Mesenchymal stem cell (in vitro differentiated cells and primary cell): Measurements from ENCODE around the gene MIA.
"Not testable (repeated sequence)": the region's sequence is repeated elsewhere in the genome, so short reads cannot be mapped to it uniquely, and the experiment has no call there.

Source experiments
- DNase-seq: peaks from one replicate; pipeline ENCODE4 v3.0.0-alpha.2; 2013
- H2AFZ ChIP-seq: one replicate; pipeline ENCODE4 v1.6.1; 2013; ENCODE audit warnings: low read depth, mild to moderate bottlenecking, control low read depth, inconsistent platforms, low read length, moderate library complexity
- H2AK5ac ChIP-seq: 2 replicates; pipeline ENCODE4 v1.6.1; 2013; ENCODE audit warnings: low read length, moderate library complexity, mild to moderate bottlenecking, inconsistent platforms; ENCODE audit not compliant: severe bottlenecking
- H2BK120ac ChIP-seq: one replicate; pipeline ENCODE4 v1.6.1; 2013; ENCODE audit warnings: low read depth, mild to moderate bottlenecking, inconsistent platforms, low read length, moderate library complexity
- H2BK12ac ChIP-seq, 2 experiments: one replicate each; pipeline ENCODE4 v1.6.1; 2013; ENCODE audit warnings: inconsistent platforms in 2 of 2, low read length in 2 of 2, mild to moderate bottlenecking in 2 of 2, moderate library complexity in 2 of 2, control low read depth in 1 of 2
- H2BK15ac ChIP-seq: one replicate; pipeline ENCODE4 v1.6.1; 2013; ENCODE audit warnings: mild to moderate bottlenecking, low read depth, inconsistent platforms; ENCODE audit not compliant: poor library complexity, severe bottlenecking
- H2BK5ac ChIP-seq: 2 replicates; pipeline ENCODE4 v1.6.1; 2013; ENCODE audit warnings: low read depth, mild to moderate bottlenecking, low read length, control low read depth, inconsistent platforms; ENCODE audit not compliant: poor library complexity, severe bottlenecking
- H3K14ac ChIP-seq, 2 experiments: one replicate each; pipeline ENCODE4 v1.6.1; 2013; ENCODE audit warnings: inconsistent platforms in 2 of 2, low read length in 2 of 2, control low read depth in 1 of 2, mild to moderate bottlenecking in 1 of 2, moderate library complexity in 1 of 2
- H3K18ac ChIP-seq, 2 experiments: one replicate each; pipeline ENCODE4 v1.6.1; 2013; ENCODE audit warnings: inconsistent platforms in 2 of 2, low read length in 2 of 2, control low read depth in 1 of 2, low read depth in 1 of 2, mild to moderate bottlenecking in 1 of 2
- H3K23ac ChIP-seq, 2 experiments: one replicate each; pipeline ENCODE4 v1.6.1; 2013; ENCODE audit warnings: inconsistent platforms in 2 of 2, low read length in 2 of 2, mild to moderate bottlenecking in 2 of 2, moderate library complexity in 2 of 2, control low read depth in 1 of 2
- H3K27ac ChIP-seq: 2 replicates; pipeline ENCODE4 v1.5.1; 2013; ENCODE audit warnings: mild to moderate bottlenecking, moderate library complexity, low read length, control low read depth, inconsistent platforms; ENCODE audit not compliant: poor library complexity, severe bottlenecking
- H3K27me3 ChIP-seq, 2 experiments: 2 replicates each; pipeline versions ENCODE4 v1.6.1 to v1.7.0; 2013; ENCODE audit warnings: low read length in 2 of 2, mild to moderate bottlenecking in 2 of 2, moderate library complexity in 2 of 2, control low read depth in 1 of 2, inconsistent platforms in 1 of 2; ENCODE audit not compliant: control insufficient read depth in 1 of 2, insufficient read depth in 1 of 2
- H3K36me3 ChIP-seq, 2 experiments: 2 replicates each; pipeline versions ENCODE4 v1.6.1 to v1.7.0; 2013; ENCODE audit warnings: low read length in 2 of 2, control low read depth in 1 of 2, inconsistent platforms in 1 of 2, low read depth in 1 of 2, mild to moderate bottlenecking in 1 of 2; ENCODE audit not compliant: insufficient read depth in 2 of 2, control insufficient read depth in 1 of 2
- H3K4ac ChIP-seq, 2 experiments: one replicate each; pipeline ENCODE4 v1.6.1; 2013; ENCODE audit warnings: inconsistent platforms in 2 of 2, low read length in 2 of 2, mild to moderate bottlenecking in 2 of 2, moderate library complexity in 2 of 2, control low read depth in 1 of 2, low read depth in 1 of 2
- H3K4me1 ChIP-seq: 2 replicates; pipeline ENCODE4 v1.6.1; 2013; ENCODE audit warnings: low read depth, low read length, control low read depth; ENCODE audit not compliant: control insufficient read depth, insufficient read depth
- H3K4me2 ChIP-seq: 2 replicates; pipeline ENCODE4 v1.6.1; 2013; ENCODE audit warnings: low read length, mild to moderate bottlenecking, inconsistent platforms; ENCODE audit not compliant: poor library complexity, severe bottlenecking
- H3K4me3 ChIP-seq, 2 experiments: 2 replicates each; pipeline versions ENCODE4 v1.5.1 to v1.7.0; 2013; ENCODE audit warnings: low read length in 2 of 2, mild to moderate bottlenecking in 2 of 2, control low read depth in 1 of 2, low read depth in 1 of 2; ENCODE audit not compliant: insufficient read depth in 1 of 2
- H3K79me1 ChIP-seq: replicated peaks from 2 replicates; pipeline ENCODE4 v1.6.1; 2013; ENCODE audit warnings: mild to moderate bottlenecking, control low read depth, low read length, inconsistent platforms; ENCODE audit not compliant: poor library complexity, severe bottlenecking
- H3K9ac ChIP-seq: 2 replicates; pipeline ENCODE4 v1.7.0; 2013; ENCODE audit warnings: mild to moderate bottlenecking, low read length, moderate library complexity
- H3K9me3 ChIP-seq: 2 replicates; pipeline ENCODE4 v1.7.0; 2013; ENCODE audit warnings: mild to moderate bottlenecking, low read length; ENCODE audit not compliant: control insufficient read depth
- H4K8ac ChIP-seq: one replicate; pipeline ENCODE4 v1.6.1; 2013; ENCODE audit warnings: inconsistent platforms, mild to moderate bottlenecking, low read length, moderate library complexity
- H4K91ac ChIP-seq: one replicate; pipeline ENCODE4 v1.6.1; 2013; ENCODE audit warnings: mild to moderate bottlenecking, low read length, inconsistent platforms
- WGBS: methylation state at CpG from one replicate; pipeline ENCODE4 v1.1.7; 2013; ENCODE audit warnings: mixed read lengths; 5-methylcytosine and 5-hydroxymethylcytosine counted together

MIA gene

GRCh38 chr19:40822704-40823553 is 47.6 kb downstream of the MIA start:
- not testable (repeated sequence) for H3K79me1 ChIP-seq, H2BK12ac ChIP-seq, H3K9ac ChIP-seq, H3K4me2 ChIP-seq, H2BK120ac ChIP-seq, H3K9me3 ChIP-seq, H2BK15ac ChIP-seq, H3K4me3 ChIP-seq, H3K23ac ChIP-seq, H3K27ac ChIP-seq, H2AFZ ChIP-seq, H3K27me3 ChIP-seq, H3K14ac ChIP-seq, H2BK5ac ChIP-seq, H4K91ac ChIP-seq, H2AK5ac ChIP-seq
- Histone ChIP-seq H3K18ac (peak overlapping the region in 1 of 2 experiments; percentile 37), H3K36me3 (peaks cover 11 to 14% of the 10 kb centered on the region in 2 experiments), H3K4me1 (peaks cover 14% of the 10 kb centered on the region), H3K4ac (peak overlapping the region in 1 of 2 experiments; percentile 58), H4K8ac (peak overlapping the region; percentile 36)
- peak; percentile 64 for DNase-seq
- WGBS, result 70% methylated on average over 7 of the region's 9 CpGs

- not testable (repeated sequence) for H4K91ac ChIP-seq, H3K79me1 ChIP-seq, H3K23ac ChIP-seq, H3K4me2 ChIP-seq, H2BK5ac ChIP-seq, H2AFZ ChIP-seq, H2BK15ac ChIP-seq, H3K18ac ChIP-seq, H3K14ac ChIP-seq, H3K27me3 ChIP-seq, H2AK5ac ChIP-seq, H2BK120ac ChIP-seq, H3K4ac ChIP-seq, H3K27ac ChIP-seq, H3K9me3 ChIP-seq, DNase-seq, H3K9ac ChIP-seq, H3K4me3 ChIP-seq
- Histone ChIP-seq H2BK12ac (peak overlapping the region in 1 of 2 experiments; percentile 27), H4K8ac (peak overlapping the region; percentile 42), H3K36me3 (peaks cover 11 to 28% of the 10 kb centered on the region in 2 experiments), H3K4me1 (peaks cover 10% of the 10 kb centered on the region)
- WGBS, result 97% methylated on average over 16 of the region's 16 CpGs
Observed at GRCh38 chr19:40824916-40825315, 49.6 kb downstream of the MIA start.

- not testable (repeated sequence) for H3K14ac ChIP-seq, H2BK5ac ChIP-seq, H2AK5ac ChIP-seq, H4K8ac ChIP-seq, H2BK12ac ChIP-seq, H3K4ac ChIP-seq, H3K18ac ChIP-seq, H2AFZ ChIP-seq, H2BK15ac ChIP-seq, H3K79me1 ChIP-seq, DNase-seq, H3K4me2 ChIP-seq, H3K9ac ChIP-seq, H3K9me3 ChIP-seq, H4K91ac ChIP-seq, H2BK120ac ChIP-seq, H3K27me3 ChIP-seq, H3K23ac ChIP-seq, H3K4me3 ChIP-seq, H3K27ac ChIP-seq
- no CpG with 5 or more reads among the region's 6 CpGs for WGBS
- Histone ChIP-seq H3K36me3 (peaks cover 11 to 28% of the 10 kb centered on the region in 2 experiments), H3K4me1 (peaks cover 10% of the 10 kb centered on the region)
Observed at GRCh38 chr19:40825460-40826095, 50.3 kb downstream of the MIA start.

GRCh38 chr19:40826312-40826698 is 51.0 kb downstream of the MIA start:
- H2AFZ ChIP-seq, H3K4me2 ChIP-seq, H2AK5ac ChIP-seq, H3K27me3 ChIP-seq, H3K27ac ChIP-seq, H3K9ac ChIP-seq, H3K18ac ChIP-seq, H3K14ac ChIP-seq, H2BK120ac ChIP-seq, H2BK12ac ChIP-seq, H4K91ac ChIP-seq, H3K9me3 ChIP-seq, H3K4ac ChIP-seq, H3K79me1 ChIP-seq, H3K4me3 ChIP-seq, H4K8ac ChIP-seq, DNase-seq, H3K23ac ChIP-seq, H2BK15ac ChIP-seq, H2BK5ac ChIP-seq: not testable (repeated sequence)
- peaks cover 11 to 28% of the 10 kb centered on the region in 2 experiments for H3K36me3 ChIP-seq
- H3K4me1 ChIP-seq, result peaks cover 10% of the 10 kb centered on the region
- 97% methylated on average over 6 of the region's 14 CpGs for WGBS
